HuH-7 (cell line): ENCODE data around the gene USP22.
A peak's percentile ranks its signal among the peaks of the same experiment; 100 is the strongest.

Source experiments
- DNase-seq: peaks from one replicate; pipeline ENCODE4 v3.0.0; 2011; ENCODE audit warnings: low spot score

The USP22 gene

GRCh38 chr17:21046216-21046615 lies 3.4 kb upstream of the USP22 start:
- DNase-seq = no peak

- no peak for DNase-seq
Observed at GRCh38 chr17:21044971-21045370, 2.2 kb upstream of the USP22 start.

- DNase-seq = no peak
Observed at GRCh38 chr17:21043296-21044232, 753 bp upstream of the USP22 start.

- peak; percentile 57 for DNase-seq
Observed at GRCh38 chr17:21041741-21042457, 912 bp downstream of the USP22 start.

GRCh38 chr17:21039839-21040575 lies 2.8 kb downstream of the USP22 start:
- no peak for DNase-seq

GRCh38 chr17:21037117-21037803 lies 5.6 kb downstream of the USP22 start:
- no peak for DNase-seq

GRCh38 chr17:21036361-21036881 lies 6.4 kb downstream of the USP22 start:
- DNase-seq = no peak

- DNase-seq = no peak
Observed at GRCh38 chr17:21035406-21035805, 7.4 kb downstream of the USP22 start.

GRCh38 chr17:21034340-21035235 lies 8.2 kb downstream of the USP22 start:
- no peak for DNase-seq

- DNase-seq = no peak
Observed at GRCh38 chr17:21033350-21033749, 9.5 kb downstream of the USP22 start.

- DNase-seq = no peak
Observed at GRCh38 chr17:21031756-21032396, 10.9 kb downstream of the USP22 start.

- DNase-seq = no peak
Observed at GRCh38 chr17:21030375-21030774, 12.4 kb downstream of the USP22 start.

GRCh38 chr17:21029515-21029914 lies 13.3 kb downstream of the USP22 start:
- DNase-seq = no peak

- no peak for DNase-seq
Observed at GRCh38 chr17:21029036-21029435, 13.8 kb downstream of the USP22 start.

GRCh38 chr17:21028192-21028591 lies 14.6 kb downstream of the USP22 start:
- no peak for DNase-seq

GRCh38 chr17:21027031-21027430 lies 15.8 kb downstream of the USP22 start:
- no peak for DNase-seq

- no peak for DNase-seq
Observed at GRCh38 chr17:21025451-21025850, 17.4 kb downstream of the USP22 start.

GRCh38 chr17:21024024-21024423 lies 18.8 kb downstream of the USP22 start:
- no peak for DNase-seq

- no peak for DNase-seq
Observed at GRCh38 chr17:21021208-21021803, 21.5 kb downstream of the USP22 start.

- no peak for DNase-seq
Observed at GRCh38 chr17:21020622-21021021, 22.2 kb downstream of the USP22 start.
